SU-DHL-6 (cell line): ENCODE data around the gene GABRB1.

Experiments used
- CTCF ChIP-seq: fragments of 200-600 bp; sonication (generic); IDR thresholded peaks from one replicate; pipeline ENCODE4 v1.5.1; 2017; ENCODE audit warnings: antibody characterized with exemption, mild to moderate bottlenecking, low read length, moderate library complexity; ENCODE audit not compliant: insufficient read depth, poor library complexity, severe bottlenecking
- EZH2phosphoT487 ChIP-seq: fragments of 200-600 bp; sonication (generic), shearing (Covaris generic); conservative IDR thresholded peaks from 2 replicates; pipeline ENCODE4 v1.6.1; 2018; ENCODE audit warnings: mild to moderate bottlenecking, antibody characterized with exemption, low read length, moderate library complexity, mixed read lengths

GRCh38 chr4:47309165-47309564 lies 277.8 kb downstream of the GABRB1 start:
- TF ChIP-seq CTCF (no peak), EZH2phosphoT487 (no peak)
